Stimulated activated CD8-positive, alpha-beta memory T cell treated with anti-CD3 and anti-CD28 coated beads, Interleukin-12 subunit alpha, Interleukin-12 subunit beta, amount 100 ng/mL, for 24 hours (primary cell): ENCODE data around the gene EYA4.

ENCODE experiments used
- DNase-seq: peaks from one replicate; pipeline ENCODE4 v3.0.0-alpha.2; 2020; ENCODE audit errors: extremely low read depth

The EYA4 gene

GRCh38 chr6:133446789-133447188 is 205.6 kb downstream of the EYA4 start:
- DNase-seq, result no peak

GRCh38 chr6:133447924-133448323 is 206.8 kb downstream of the EYA4 start:
- no peak for DNase-seq

DNA sequence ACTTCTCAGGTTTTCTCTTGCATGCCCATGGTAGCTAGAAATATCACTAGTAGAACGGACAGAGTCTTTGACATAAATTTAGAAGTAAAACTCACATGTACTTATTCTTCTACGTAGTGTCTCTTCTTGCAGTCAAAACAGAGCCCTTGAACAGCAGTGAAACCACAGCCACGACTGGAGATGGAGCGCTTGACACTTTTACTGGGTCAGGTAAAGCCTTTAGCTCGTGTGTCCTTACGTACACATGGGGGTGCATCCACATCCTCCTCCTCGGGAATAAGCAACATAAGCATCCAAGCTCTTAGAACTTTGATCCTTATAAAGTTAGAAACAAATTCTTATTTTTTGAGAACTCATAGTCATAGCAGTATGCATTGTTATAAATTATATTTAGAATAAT is 215.3 kb downstream of the EYA4 start:
- DNase-seq, result no peak

DNA sequence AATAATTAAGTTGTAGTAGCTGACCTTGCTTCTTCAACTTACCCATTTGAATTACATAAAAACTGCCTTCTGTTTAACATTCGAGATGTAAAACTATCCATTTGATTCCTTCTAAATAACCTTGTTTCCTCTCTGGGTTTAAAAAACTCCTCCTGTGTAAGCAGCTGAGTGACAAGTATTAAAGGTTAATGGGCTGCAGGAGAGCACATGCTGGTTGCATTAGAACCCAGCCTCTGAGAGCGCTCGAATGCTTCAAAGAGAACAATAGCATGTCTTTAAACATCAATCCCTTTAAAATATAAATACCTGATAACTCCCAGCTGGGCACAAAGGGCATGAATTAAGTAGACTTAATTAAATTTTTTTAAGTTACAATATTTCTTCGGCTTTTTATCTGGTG is 215.8 kb downstream of the EYA4 start:
- DNase-seq, result no peak

- no peak for DNase-seq
These were observed 218.9 kb downstream of the EYA4 start for GRCh38 chr6:133460101-133460500.

DNA sequence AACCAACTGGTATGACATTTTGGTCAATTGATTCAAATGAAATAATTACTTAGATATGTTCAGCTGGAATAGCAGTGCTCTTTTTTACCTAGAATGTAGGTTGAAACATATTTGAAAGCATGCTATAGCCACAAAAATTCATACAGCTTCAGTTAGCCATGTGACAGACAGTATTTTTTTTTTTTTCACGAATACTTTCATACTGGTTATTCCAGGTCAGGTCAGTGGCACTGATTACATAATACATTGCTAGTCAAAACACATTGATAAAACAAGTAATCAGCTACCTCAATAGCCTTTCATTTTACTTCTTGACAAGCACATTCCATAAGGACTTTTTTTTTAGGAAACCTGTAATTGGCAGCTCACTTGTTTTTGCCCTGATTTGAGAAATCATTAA is 222.6 kb downstream of the EYA4 start:
- DNase-seq, result no peak

DNA sequence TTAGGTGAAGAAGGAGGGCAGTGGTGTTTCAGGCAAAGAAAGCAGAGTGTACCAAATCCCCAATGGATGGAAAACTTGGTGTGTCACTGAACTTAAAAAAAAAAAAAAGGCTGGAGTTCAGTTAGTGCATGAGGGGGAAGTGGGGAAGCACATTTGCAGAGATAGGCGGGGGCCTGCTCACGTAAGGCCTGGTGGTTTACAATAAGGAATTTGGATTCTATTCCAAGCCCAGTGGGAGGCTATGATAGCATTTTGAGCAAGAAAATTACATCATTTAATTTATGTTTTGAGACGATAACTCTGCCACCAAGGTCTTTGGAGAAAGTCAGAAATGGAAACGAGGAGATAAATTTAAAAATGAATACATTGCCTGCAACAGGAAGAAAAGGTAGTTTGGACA is 225.5 kb downstream of the EYA4 start:
- no peak for DNase-seq

GRCh38 chr6:133467231-133467981 is 226.2 kb downstream of the EYA4 start:
- DNase-seq, result no peak

DNA sequence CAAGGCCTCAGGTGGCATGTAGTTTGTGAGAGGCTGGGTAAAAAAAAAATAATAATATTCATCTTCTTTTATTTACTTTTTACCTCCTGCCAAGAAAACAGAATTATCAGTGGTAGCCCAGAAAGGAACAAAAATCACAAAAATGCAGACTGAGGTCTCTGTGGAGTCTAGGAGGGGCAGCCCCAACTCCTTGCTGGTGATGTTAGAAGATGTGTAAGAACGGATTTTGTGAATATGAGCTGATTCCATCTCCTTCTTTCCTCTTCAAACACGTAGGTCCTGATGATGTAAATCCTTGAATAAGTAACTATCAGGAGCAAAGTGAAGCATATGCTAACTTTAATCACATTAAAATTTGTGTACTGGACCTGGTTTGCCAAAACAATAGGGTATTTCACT is 226.8 kb downstream of the EYA4 start:
- no peak for DNase-seq

- DNase-seq, result no peak
These were observed 227.4 kb downstream of the EYA4 start for GRCh38 chr6:133468591-133468990.

DNA sequence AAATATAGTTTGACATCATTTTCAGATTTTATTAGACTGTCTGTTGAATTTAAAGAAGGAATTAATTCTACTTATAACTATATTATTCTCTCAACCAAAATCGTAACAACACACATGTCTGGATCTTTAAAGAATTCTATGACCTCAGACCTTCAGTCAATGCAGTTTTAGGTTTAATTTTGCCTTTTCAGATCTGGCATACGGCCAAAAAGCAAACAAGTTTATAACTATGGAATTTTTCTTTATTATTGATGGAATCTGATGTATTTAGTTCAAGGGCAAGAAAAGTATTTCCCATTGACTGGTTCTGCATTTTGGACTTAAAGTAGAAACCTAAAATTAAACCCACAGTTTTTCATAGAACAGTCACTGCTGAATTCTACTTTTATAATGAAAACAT is 233.4 kb downstream of the EYA4 start:
- DNase-seq, result no peak

DNA sequence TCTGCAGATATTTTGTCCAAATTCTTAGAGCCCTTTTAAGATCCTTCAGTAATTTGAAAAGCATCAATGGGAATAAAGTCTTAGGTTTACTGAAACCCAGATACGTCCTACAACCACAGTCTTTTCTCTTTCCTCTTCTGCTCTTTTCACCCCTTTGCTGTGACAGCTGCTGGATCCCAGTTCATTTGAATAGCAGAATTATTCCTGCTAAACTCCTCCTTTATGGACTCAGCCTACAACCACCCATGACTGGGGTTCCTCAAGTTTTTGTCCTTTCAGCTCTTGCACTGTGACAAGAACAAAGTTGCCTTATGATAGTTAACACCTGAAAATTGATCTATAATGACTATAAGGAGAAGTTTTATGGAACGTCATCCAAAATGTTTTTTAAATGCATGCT is 237.5 kb downstream of the EYA4 start:
- no peak for DNase-seq

DNA sequence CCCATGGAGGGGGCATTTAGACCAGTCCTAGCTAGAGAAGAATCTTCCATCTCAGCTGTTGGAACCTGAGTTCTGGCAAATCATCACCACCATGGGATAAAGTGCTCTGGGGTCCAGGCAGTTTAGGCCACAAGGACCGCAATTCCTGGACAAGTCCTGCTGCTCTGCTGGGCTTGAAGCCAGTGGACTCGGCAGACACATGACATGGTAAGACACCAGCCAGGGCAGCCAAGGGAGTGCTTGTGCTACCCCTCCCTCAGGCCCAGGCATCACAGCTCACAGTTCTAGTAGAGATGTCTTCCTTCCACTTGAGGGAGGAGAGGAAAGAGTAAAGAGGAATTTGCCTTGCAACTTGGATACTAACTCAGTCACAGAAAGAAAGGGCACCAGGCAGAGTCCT is 246.0 kb downstream of the EYA4 start:
- no peak for DNase-seq

DNA sequence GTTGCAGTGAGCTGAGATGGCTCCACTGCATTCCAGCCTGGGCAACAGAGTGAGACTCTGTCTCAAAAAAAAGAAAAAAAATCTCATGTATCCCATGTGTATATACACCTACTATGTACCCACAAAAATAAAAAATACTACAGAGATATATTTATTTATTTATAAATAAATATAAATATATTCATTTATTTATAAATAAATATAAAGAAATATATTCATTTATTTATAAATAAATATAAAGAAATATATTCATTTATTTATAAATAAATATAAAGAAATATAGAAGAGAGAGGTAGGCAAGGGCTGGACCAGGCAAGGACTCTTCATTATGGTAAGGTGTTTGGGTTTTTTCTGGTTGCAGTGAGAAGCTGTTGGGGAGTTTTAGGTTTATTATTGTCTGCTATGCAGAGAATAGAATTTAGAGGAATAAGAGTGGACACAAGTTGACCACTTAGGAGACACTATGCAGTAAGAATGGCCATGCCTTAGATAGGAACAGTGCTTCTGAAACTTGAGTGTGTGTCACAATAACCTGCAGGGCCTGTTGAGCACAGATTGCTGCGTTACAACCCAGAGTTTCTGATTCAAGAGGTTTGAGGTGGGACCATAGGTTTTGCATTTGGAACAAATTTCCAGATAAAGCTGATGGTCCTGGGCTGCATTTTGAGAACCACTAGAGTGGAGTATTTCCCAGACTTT is 254.2 kb downstream of the EYA4 start:
- DNase-seq, result no peak

DNA sequence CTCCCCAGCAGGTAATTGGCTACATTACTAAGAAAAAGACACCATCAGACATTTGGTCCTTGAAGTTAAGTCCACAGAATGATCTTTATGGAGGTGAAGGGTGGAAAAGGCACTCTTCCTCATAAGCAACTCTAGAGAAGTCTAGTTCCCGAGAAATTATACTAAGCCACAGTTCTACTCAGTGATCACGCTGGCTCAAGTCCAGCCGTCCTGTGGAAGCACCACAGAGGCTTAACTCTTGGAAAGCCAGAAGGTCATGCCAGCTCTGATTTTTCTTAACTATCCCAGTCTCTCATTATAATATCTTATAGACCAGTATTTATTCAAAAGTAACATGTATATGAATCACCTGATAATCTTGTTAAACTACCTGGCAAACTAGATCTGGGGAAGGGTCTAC is 258.5 kb downstream of the EYA4 start:
- no peak for DNase-seq

GRCh38 chr6:133501675-133502270 is 260.6 kb downstream of the EYA4 start:
- no peak for DNase-seq

DNA sequence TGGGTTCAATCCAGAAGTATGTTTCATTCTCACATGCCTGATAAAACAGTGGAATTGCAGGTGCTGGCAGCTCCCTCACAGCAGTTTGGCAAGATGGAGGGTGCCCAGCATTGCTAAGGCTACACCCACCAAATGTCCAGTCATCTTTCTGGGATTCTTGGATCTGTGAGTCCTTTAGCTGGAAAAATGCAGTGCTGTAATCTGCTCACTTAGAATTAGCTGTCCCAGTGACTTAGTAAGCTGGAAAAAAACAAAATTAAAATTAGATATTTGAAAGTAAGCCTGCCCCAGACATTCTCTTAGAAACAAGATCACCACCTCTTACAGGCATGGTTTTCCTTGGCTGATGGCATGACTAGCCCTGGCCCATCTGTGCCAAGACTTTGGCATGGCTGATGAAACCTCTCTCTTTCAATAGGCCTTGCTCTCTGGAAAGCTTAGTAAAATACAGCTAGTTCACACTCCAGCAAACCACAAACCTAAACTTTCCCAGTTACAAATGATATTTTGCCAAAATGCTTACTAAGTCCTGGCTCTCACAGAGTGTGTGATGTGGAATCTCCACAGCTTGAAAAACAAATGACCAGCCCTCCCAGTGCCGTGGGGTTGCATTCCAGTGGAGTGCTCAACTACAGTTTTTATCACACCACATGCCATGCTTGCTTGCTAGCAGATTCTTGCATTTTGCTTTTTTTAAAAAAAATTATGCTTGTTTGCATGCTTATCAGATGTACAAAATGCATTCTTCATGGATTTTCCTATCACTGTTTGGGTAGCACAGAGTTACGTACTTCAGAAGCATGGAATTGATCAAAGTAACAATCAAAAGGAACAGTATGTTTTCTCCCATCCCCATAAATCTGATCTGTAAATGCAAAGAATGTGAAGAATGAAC is 261.5 kb downstream of the EYA4 start:
- DNase-seq, result no peak

- DNase-seq, result no peak
These were observed 262.2 kb downstream of the EYA4 start for GRCh38 chr6:133503336-133503729.

DNA sequence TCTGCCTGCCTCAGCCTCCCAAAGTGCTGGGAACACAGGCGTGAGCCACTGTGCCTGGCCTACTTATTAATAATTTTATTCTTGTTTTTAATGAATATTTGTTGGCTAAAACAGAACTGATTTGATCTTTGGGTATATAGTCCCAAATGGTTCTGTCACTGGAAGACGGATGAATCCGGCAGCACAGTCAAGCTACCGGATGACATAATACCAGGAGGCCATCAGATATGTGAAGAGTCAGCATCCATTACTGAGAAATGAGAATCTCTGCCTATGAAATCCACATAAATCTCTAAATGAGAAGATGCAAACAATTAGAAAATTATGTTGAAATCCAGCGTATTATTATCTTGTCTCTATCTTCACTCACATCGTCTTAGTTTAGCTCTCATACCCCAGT is 263.0 kb downstream of the EYA4 start:
- DNase-seq, result no peak

DNA sequence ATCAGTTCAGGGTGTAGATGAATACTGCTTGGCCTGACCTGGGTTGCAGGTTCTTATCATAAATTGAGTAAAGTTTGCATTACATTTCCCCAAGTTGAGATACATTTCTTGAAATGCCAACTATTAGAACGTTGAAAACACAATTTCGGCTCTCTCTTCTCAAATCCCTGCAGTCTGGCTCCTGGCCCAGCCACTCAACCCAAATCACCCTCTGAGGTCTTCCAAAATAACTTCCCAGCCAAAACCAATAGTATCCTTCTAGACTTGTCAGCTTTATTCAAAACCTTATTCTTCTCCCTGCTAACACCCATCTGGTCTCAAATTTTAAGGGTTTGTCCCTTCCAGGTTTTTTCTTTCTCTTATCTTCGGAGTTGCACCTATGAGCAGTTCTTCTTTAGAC is 263.6 kb downstream of the EYA4 start:
- no peak for DNase-seq

DNA sequence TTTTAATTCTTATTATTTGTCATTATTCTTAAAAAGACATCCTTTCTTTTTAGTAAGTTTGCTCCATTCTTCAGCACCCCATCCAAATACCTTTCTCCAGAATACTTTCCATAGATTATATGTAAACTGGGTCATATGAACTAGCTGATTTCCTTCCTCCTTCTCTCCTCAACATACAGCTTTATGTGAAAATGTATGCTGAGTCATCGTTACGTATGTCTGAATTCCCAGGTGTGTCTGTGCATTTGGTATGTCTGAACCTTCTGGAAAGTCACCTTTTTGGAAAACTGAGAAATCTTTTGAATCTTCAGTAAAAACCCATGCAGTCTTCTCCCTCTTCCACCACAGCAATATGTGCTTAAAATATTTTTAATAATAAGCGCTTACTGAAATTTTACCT is 264.5 kb downstream of the EYA4 start:
- DNase-seq, result no peak

- no peak for DNase-seq
These were observed 271.4 kb downstream of the EYA4 start for GRCh38 chr6:133512410-133513016.
